ENCODE results near the gene HNF4A. TPM values are rescaled to one million over a fixed set of nuclear protein-coding genes. Genes with fewer than 3 reads are reported as not detected.

Gene HNF4A
- total and polyA plus RNA-seq, 2 of the 13 experiments (the other 11 are each of a cell fraction or from before 2014, with no cell fraction given): 80.9 to 169 TPM

- no peak for TF ChIP-seq SUZ12 (IDR thresholded peaks at IDR 0.05; ENCODE audit: low read depth, low read length)
- no peak; a peak in 1 of 4 replicates for TF ChIP-seq POLR2A (IDR thresholded peaks at IDR 0.05; ENCODE audit: insufficient read depth in 1 of 2, low read depth in 2 of 2, low read length in 2 of 2)
- TF ChIP-seq HHEX (CRISPR knock-in tag; IDR thresholded peaks at IDR 0.05): peak; percentile 66; the same call in 1 of the 2 replicates
- no peak for TF ChIP-seq ZNF282 (IDR thresholded peaks at IDR 0.05; ENCODE audit: partially characterized antibody)
- TF ChIP-seq ZFP36L1 (CRISPR knock-in tag; IDR thresholded peaks at IDR 0.05): no peak; the same call in 1 of the 2 replicates
- TF ChIP-seq ATF3 (CRISPR knock-in tag; IDR thresholded peaks at IDR 0.05): peak; percentile 98
- no peak for TF ChIP-seq MLXIP (CRISPR knock-in tag; IDR thresholded peaks at IDR 0.05; ENCODE audit: borderline replicate concordance)
- TF ChIP-seq TOE1 (CRISPR knock-in tag; IDR thresholded peaks at IDR 0.05): no peak
- TF ChIP-seq SRSF1 (optimal IDR thresholded peaks at IDR 0.05; ENCODE audit: low read depth, low read length): no peak
- no peak for TF ChIP-seq ZNF274 (CRISPR knock-in tag; IDR thresholded peaks at IDR 0.05)
- peak; percentile 75; the same call in 1 of the 2 replicates for TF ChIP-seq HNF1A (IDR thresholded peaks at IDR 0.05; ENCODE audit: low read depth)
- TF ChIP-seq HNF1A (CRISPR knock-in tag; IDR thresholded peaks at IDR 0.05; ENCODE audit: borderline replicate concordance): peak; percentile 70
- peak; percentile 63; the same call in 1 of the 2 replicates for TF ChIP-seq CHD4 (IDR thresholded peaks at IDR 0.05; ENCODE audit: borderline replicate concordance, low read length)
- TF ChIP-seq ZNF256 (CRISPR knock-in tag; conservative IDR thresholded peaks at IDR 0.05): no peak; the same call in 1 of the 2 replicates
- peak; percentile 81 for TF ChIP-seq ZNF614 (CRISPR knock-in tag; IDR thresholded peaks at IDR 0.05; ENCODE audit: borderline replicate concordance)
- TF ChIP-seq ZNF605 (CRISPR knock-in tag; IDR thresholded peaks at IDR 0.05): peak; percentile 87
- TF ChIP-seq TIGD3 (CRISPR knock-in tag; IDR thresholded peaks at IDR 0.05; ENCODE audit: borderline replicate concordance): no peak; the same call in 1 of the 2 replicates
- no peak for TF ChIP-seq ZNF30 (CRISPR knock-in tag; IDR thresholded peaks at IDR 0.05)
Observed at GRCh38 chr20:44419131-44419844, 63.8 kb downstream of the HNF4A start (continued).
